ENCODE data around the gene NSRP1. TPM values are rescaled to one million over a fixed set of nuclear protein-coding genes. Genes with fewer than 3 reads are reported as not detected.

The NSRP1 gene
- total and polyA plus RNA-seq, 4 donors, result 7.0 to 25.7 (median 9.9) TPM

DNA sequence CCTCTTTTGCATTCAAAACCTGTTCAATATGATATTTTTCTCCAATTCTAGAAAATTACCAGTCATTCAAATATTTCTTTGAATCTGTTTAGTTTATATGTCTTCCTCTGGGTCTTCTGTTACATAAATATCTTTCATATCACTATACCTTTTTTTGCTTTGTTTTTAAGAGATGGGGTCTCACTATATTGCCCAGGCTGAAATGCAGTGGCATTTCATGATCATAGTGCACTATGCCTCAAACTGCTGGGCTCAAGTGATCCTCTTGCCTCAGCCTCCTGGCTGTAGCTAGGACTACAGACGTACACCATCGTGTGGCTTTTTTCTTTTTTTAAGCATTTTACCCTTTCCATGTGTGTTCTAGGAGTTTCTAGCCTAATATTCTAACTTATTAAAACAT, 38.8 kb downstream of the NSRP1 start (continued):
- TF ChIP-seq, protein P1, sequence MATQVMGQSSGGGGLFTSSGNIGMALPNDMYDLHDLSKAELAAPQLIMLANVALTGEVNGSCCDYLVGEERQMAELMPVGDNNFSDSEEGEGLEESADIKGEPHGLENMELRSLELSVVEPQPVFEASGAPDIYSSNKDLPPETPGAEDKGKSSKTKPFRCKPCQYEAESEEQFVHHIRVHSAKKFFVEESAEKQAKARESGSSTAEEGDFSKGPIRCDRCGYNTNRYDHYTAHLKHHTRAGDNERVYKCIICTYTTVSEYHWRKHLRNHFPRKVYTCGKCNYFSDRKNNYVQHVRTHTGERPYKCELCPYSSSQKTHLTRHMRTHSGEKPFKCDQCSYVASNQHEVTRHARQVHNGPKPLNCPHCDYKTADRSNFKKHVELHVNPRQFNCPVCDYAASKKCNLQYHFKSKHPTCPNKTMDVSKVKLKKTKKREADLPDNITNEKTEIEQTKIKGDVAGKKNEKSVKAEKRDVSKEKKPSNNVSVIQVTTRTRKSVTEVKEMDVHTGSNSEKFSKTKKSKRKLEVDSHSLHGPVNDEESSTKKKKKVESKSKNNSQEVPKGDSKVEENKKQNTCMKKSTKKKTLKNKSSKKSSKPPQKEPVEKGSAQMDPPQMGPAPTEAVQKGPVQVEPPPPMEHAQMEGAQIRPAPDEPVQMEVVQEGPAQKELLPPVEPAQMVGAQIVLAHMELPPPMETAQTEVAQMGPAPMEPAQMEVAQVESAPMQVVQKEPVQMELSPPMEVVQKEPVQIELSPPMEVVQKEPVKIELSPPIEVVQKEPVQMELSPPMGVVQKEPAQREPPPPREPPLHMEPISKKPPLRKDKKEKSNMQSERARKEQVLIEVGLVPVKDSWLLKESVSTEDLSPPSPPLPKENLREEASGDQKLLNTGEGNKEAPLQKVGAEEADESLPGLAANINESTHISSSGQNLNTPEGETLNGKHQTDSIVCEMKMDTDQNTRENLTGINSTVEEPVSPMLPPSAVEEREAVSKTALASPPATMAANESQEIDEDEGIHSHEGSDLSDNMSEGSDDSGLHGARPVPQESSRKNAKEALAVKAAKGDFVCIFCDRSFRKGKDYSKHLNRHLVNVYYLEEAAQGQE (IDR thresholded peaks at IDR 0.05), result no peak

DNA sequence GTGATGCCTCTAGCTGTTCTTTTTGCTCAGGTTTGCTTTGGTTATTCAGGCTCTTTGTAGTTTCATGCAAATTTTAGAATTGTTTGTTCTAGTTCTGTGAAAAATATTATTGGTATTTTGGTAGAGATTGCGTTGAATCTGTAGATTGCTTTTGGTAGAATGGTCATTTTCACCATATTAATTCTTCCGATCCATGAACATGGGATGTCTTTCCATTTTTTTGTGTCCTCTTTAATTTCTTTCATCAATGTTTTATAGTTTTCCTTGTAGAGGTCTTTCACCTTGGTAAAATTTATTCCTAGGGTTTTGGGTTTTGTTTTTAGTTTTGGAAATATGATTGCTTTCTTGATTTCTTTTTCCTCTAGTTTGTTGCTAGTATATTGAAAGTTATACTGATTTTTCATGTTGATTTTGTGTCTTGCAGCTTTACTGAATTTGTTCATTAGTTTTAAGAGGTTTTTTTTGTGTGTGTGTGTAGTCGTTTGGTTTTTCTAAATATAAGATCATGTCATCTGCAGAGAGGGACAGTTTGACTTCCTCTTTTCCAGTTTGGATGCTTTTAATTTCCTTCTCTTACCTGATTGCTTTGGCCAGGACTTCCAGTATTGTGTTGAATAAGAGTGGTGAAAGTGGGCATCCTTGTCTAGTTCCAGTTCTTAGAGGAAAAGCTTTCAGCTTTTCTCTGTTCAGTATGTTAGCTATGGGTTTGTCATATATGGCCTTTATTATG, 42.4 kb downstream of the NSRP1 start:
- Histone ChIP-seq H3K9me3 (ENCODE audit: control insufficient read depth in 4 of 4, low read length in 3 of 4) (no peaks in the 10 kb centered on the region), H3K27me3 (ENCODE audit: control insufficient read depth in 4 of 4, insufficient read depth in 4 of 4, low read length in 3 of 4) (no peaks in the 10 kb centered on the region), H3K27ac (ENCODE audit: low read depth in 1 of 2, low read length in 2 of 2) (no peak overlapping the region), H3K9ac (ENCODE audit: low read depth in 1 of 2, low read length in 2 of 2) (no peak overlapping the region), H3K4me3 (ENCODE audit: low read depth in 1 of 3, low read length in 3 of 3) (no peak overlapping the region), H3K36me3 (ENCODE audit: control insufficient read depth in 4 of 4, insufficient read depth in 3 of 4, low read depth in 1 of 4, low read length in 3 of 4) (peaks cover 0 to 8% (median under 1%) of the 10 kb centered on the region in 4 donors), H3K4me1 (ENCODE audit: control insufficient read depth in 4 of 4, insufficient read depth in 4 of 4, low read length in 3 of 4) (peaks cover 0 to 10% (median 3%) of the 10 kb centered on the region in 4 donors)
- TF ChIP-seq, protein P2, sequence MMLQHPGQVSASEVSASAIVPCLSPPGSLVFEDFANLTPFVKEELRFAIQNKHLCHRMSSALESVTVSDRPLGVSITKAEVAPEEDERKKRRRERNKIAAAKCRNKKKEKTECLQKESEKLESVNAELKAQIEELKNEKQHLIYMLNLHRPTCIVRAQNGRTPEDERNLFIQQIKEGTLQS (IDR thresholded peaks at IDR 0.05), result no peak
- TF ChIP-seq HNF4A (conservative IDR thresholded peaks at IDR 0.05), result no peak
- no peak for TF ChIP-seq HNF4G (IDR thresholded peaks at IDR 0.05)
- TF ChIP-seq NR2F2 (IDR thresholded peaks at IDR 0.05), result no peak
- TF ChIP-seq RAD21 (IDR thresholded peaks at IDR 0.05), result no peak
- no peak for TF ChIP-seq GABPA (IDR thresholded peaks at IDR 0.05 in 1 of 2, conservative IDR thresholded peaks at IDR 0.05 in 1 of 2)
- TF ChIP-seq FOXA1 (IDR thresholded peaks at IDR 0.05), result no peak
- no peak for DNase-seq (ENCODE audit: low spot score)
- 94% methylated on average over 3 of the region's 3 CpGs for WGBS

DNA sequence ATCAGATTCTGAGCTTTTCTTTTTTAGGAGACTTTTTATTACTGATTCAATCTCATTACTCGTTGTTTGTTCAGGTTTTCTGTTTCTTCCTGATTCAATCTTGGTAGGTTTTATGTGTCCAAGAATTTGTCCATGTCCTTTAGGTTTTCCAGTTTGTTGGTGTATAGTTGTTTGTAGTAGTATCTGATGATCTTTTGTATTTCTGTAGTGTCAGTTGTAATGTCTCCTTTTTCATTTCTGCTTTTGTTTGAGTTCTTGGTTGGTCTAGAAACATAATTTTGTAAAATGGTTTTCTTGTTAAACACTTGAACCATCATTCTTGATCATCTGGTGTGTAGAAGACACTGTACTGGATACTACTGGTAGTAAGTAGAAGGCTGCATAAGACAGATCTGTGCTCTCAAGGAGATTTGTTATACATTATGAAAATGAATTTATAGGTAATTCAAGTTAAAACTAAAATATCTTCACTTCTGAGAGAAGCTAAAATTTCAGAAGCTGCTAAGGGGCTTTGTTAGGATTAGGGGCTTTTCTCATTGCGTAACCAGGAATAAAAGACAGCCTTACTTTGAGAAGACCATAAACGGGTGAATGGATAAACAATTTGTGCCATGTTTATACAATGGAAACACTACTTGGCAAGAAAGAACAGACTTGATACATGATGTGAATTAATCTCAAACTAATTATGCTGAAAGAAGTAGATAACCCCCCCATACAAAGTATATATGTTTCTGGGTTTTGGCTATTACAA, 44.0 kb downstream of the NSRP1 start:
- DNase-seq (ENCODE audit: low spot score), result no peak
- 68% methylated on average over 3 of the region's 3 CpGs for WGBS
- Histone ChIP-seq H3K9me3 (ENCODE audit: control insufficient read depth in 4 of 4, low read length in 3 of 4) (no peaks in the 10 kb centered on the region), H3K4me3 (ENCODE audit: low read depth in 1 of 3, low read length in 3 of 3) (no peak overlapping the region), H3K4me1 (ENCODE audit: control insufficient read depth in 4 of 4, insufficient read depth in 4 of 4, low read length in 3 of 4) (peaks cover 0 to 10% (median 3%) of the 10 kb centered on the region in 4 donors), H3K36me3 (ENCODE audit: control insufficient read depth in 4 of 4, insufficient read depth in 3 of 4, low read depth in 1 of 4, low read length in 3 of 4) (peaks cover 0 to 12% (median under 1%) of the 10 kb centered on the region in 4 donors), H3K9ac (ENCODE audit: low read depth in 1 of 2, low read length in 2 of 2) (no peak overlapping the region), H3K27me3 (ENCODE audit: control insufficient read depth in 4 of 4, insufficient read depth in 4 of 4, low read length in 3 of 4) (no peaks in the 10 kb centered on the region), H3K27ac (ENCODE audit: low read depth in 1 of 2, low read length in 2 of 2) (no peak overlapping the region)
- TF ChIP-seq, protein P1 (IDR thresholded peaks at IDR 0.05), result no peak
- no peak for TF ChIP-seq HNF4A (conservative IDR thresholded peaks at IDR 0.05)
- no peak for TF ChIP-seq GABPA (IDR thresholded peaks at IDR 0.05 in 1 of 2, conservative IDR thresholded peaks at IDR 0.05 in 1 of 2)
- TF ChIP-seq RAD21 (IDR thresholded peaks at IDR 0.05), result no peak
- no peak for TF ChIP-seq JUND (IDR thresholded peaks at IDR 0.05)
- TF ChIP-seq, protein P3, sequence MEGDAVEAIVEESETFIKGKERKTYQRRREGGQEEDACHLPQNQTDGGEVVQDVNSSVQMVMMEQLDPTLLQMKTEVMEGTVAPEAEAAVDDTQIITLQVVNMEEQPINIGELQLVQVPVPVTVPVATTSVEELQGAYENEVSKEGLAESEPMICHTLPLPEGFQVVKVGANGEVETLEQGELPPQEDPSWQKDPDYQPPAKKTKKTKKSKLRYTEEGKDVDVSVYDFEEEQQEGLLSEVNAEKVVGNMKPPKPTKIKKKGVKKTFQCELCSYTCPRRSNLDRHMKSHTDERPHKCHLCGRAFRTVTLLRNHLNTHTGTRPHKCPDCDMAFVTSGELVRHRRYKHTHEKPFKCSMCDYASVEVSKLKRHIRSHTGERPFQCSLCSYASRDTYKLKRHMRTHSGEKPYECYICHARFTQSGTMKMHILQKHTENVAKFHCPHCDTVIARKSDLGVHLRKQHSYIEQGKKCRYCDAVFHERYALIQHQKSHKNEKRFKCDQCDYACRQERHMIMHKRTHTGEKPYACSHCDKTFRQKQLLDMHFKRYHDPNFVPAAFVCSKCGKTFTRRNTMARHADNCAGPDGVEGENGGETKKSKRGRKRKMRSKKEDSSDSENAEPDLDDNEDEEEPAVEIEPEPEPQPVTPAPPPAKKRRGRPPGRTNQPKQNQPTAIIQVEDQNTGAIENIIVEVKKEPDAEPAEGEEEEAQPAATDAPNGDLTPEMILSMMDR (IDR thresholded peaks at IDR 0.05; ENCODE audit: low read depth, low read length, missing input control), result no peak
